DND-41 (cell line): ENCODE measurements around the gene CFAP100.

Experiments
- ATAC-seq: fragments of 200-7000 bp; cut with Tn5 transposase; 3 replicates; pipeline ENCODE4 v1.9.1; 2021; ENCODE audit warnings: low read depth; ENCODE audit not compliant: insufficient read depth
- DNase-seq: peaks from one replicate; pipeline ENCODE4 v3.0.0-alpha.2; 2020
- H2AFZ ChIP-seq: 2 replicates; pipeline ENCODE4 v1.6.0; 2012; ENCODE audit warnings: low read depth, low read length
- H3K27ac ChIP-seq: 2 replicates; pipeline ENCODE4 v1.5.1; 2012; ENCODE audit warnings: low read length, inconsistent platforms
- H3K27me3 ChIP-seq: fragments of 200-600 bp; sonication (generic); 2 replicates; pipeline ENCODE4 v1.6.0; 2012; ENCODE audit warnings: low read length, mild to moderate bottlenecking, inconsistent platforms; ENCODE audit not compliant: insufficient read depth, poor library complexity
- H3K36me3 ChIP-seq: 2 replicates; pipeline ENCODE4 v1.5.1; 2012; ENCODE audit warnings: low read length, inconsistent platforms; ENCODE audit not compliant: insufficient read depth
- H3K4me1 ChIP-seq: 2 replicates; pipeline ENCODE4 v1.5.1; 2012; ENCODE audit warnings: mild to moderate bottlenecking, low read length; ENCODE audit not compliant: insufficient read depth
- H3K4me2 ChIP-seq: 2 replicates; pipeline ENCODE4 v1.6.0; 2012; ENCODE audit warnings: mild to moderate bottlenecking, moderate library complexity, low read length, inconsistent platforms; ENCODE audit not compliant: insufficient read depth
- H3K4me3 ChIP-seq, 2 experiments: fragments of 200-600 bp in 1 of 2; shearing (Covaris generic) in 1 of 2; 2 replicates each; pipeline ENCODE4 v1.5.1; 2012 to 2016; ENCODE audit warnings: inconsistent platforms in 2 of 2, low read length in 2 of 2, mild to moderate bottlenecking in 2 of 2, low read depth in 1 of 2, moderate library complexity in 1 of 2
- H3K79me2 ChIP-seq: 2 replicates; pipeline ENCODE4 v1.6.0; 2012; ENCODE audit warnings: low read length, inconsistent platforms; ENCODE audit not compliant: insufficient read depth
- H3K9ac ChIP-seq: 2 replicates; pipeline ENCODE4 v1.6.0; 2012; ENCODE audit warnings: low read depth, mild to moderate bottlenecking, inconsistent platforms, low read length, moderate library complexity
- H3K9me3 ChIP-seq: 2 replicates; pipeline ENCODE4 v1.5.1; 2012; ENCODE audit warnings: low read length, moderate library complexity, mild to moderate bottlenecking, inconsistent platforms; ENCODE audit not compliant: insufficient read depth, severe bottlenecking
- H4K20me1 ChIP-seq: 2 replicates; pipeline ENCODE4 v1.6.0; 2012; ENCODE audit warnings: low read length; ENCODE audit not compliant: insufficient read depth
- EZH2 ChIP-seq: IDR thresholded peaks from 3 replicates; pipeline ENCODE4 v1.6.1; 2012; ENCODE audit warnings: borderline replicate concordance, low read depth, mild to moderate bottlenecking, moderate library complexity, low read length, inconsistent platforms; ENCODE audit not compliant: severe bottlenecking
- TF ChIP-seq, protein P1 (sequence below): IDR thresholded peaks from 2 replicates; pipeline ENCODE4 v1.5.1; 2012; ENCODE audit warnings: borderline replicate concordance, low read length, moderate library complexity, mild to moderate bottlenecking; ENCODE audit not compliant: poor library complexity, severe bottlenecking; ENCODE audit errors: extremely low read depth

The CFAP100 gene

DNA sequence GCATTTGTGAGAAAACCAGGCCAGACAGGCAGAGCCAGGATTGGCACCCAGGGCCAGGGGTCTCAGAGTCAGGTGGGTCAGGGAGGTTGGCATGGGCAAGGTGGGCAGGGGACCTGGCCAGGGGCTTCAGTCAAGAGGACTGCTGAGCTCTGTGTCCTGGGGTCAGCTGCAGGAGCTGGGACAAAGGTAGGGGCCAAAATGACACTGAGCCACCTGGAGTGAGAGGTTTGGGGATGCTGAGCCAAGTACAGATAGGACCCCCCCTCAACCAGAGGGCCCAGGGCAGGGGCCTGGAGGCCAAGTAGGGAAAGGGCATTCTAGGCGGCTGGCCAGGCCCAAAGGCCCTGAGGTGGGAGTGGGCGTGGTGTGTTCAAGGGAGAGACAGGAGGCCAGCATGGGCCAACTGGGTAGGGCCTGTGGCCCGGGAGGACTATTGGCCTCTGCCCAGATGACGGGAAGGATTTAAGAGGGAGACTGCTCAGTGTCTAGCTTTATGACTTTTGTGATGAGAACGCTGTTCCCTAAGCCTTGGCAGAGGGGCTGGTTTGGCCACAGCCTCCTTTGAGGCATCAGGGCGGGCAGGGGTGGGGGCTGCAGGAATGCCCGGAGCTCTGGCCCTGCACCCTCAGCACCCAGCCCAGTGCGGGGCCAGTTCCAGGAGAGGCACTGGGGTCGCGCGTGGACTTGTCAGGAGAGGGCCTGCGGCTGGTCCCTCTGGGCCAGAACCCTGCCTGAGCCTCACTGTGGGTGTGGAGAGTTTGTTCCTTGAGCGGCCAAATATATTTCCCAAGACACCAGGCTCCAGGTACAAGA is 3.1 kb downstream of the CFAP100 start:
- Histone ChIP-seq H3K4me2 (no peak overlapping the region), H3K4me1 (no peaks in the 10 kb centered on the region), H3K27ac (no peak overlapping the region), H2AFZ (no peak overlapping the region), H3K79me2 (no peaks in the 10 kb centered on the region), H3K9me3 (no peaks in the 10 kb centered on the region), H3K4me3 (no peak overlapping the region), H4K20me1 (no peaks in the 10 kb centered on the region), H3K9ac (no peak overlapping the region), H3K27me3 (peaks cover 10% of the 10 kb centered on the region), H3K36me3 (no peaks in the 10 kb centered on the region)
- no peak for ATAC-seq
- no peak for DNase-seq
- no peak for TF ChIP-seq EZH2
- TF ChIP-seq, protein P1, sequence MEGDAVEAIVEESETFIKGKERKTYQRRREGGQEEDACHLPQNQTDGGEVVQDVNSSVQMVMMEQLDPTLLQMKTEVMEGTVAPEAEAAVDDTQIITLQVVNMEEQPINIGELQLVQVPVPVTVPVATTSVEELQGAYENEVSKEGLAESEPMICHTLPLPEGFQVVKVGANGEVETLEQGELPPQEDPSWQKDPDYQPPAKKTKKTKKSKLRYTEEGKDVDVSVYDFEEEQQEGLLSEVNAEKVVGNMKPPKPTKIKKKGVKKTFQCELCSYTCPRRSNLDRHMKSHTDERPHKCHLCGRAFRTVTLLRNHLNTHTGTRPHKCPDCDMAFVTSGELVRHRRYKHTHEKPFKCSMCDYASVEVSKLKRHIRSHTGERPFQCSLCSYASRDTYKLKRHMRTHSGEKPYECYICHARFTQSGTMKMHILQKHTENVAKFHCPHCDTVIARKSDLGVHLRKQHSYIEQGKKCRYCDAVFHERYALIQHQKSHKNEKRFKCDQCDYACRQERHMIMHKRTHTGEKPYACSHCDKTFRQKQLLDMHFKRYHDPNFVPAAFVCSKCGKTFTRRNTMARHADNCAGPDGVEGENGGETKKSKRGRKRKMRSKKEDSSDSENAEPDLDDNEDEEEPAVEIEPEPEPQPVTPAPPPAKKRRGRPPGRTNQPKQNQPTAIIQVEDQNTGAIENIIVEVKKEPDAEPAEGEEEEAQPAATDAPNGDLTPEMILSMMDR, result no peak

DNA sequence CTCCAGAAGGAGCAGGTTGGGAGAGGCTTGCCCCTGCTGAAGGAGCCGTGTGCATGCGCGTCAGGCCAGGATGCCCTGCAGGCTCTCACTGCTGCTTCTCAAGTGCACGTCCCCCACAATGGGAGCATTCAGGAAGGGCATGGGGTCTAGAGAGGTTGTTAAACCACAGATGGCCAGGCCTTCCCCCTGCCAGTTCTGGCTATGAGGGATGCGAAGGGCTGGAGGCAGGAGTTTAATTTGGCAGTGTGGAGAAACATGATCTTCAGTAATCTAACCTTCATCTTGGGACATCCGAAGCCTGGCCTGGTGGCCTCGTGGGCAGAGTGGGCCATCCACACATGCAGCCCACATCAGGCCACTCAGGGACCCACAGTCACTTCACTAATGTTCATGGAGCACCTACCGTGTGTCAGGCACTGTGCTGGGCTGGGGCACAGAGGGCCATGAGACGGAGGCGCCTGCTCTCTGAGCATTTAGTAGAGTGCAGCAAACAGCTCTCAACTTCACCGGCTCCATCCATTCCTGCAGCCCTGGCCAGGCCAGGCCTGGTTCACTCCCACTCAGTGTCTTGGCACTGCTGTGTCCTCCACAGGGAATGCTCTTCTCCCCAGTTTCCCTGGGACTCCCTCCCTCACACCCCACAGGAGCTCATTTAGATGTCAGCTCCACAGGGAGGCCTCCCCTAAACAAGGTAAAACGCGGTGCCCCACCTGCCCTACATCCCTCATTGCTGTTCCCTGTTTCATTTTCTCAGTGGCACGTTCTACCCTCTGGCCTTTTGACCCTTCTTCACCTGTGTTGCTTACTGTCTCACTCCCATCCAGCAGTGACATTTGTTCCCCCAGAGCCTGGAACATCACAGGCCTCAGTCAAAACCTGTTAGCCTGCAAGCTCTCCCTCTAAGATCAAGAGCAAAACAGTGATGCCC is 4.0 kb downstream of the CFAP100 start:
- Histone ChIP-seq H3K4me3 (no peak overlapping the region), H3K27me3 (peaks cover 6% of the 10 kb centered on the region), H3K9me3 (no peaks in the 10 kb centered on the region), H3K4me2 (no peak overlapping the region), H3K79me2 (no peaks in the 10 kb centered on the region), H3K9ac (no peak overlapping the region), H3K36me3 (no peaks in the 10 kb centered on the region), H2AFZ (no peak overlapping the region), H4K20me1 (no peaks in the 10 kb centered on the region), H3K4me1 (no peaks in the 10 kb centered on the region), H3K27ac (no peak overlapping the region)
- ATAC-seq (no peak), DNase-seq (no peak)
- TF ChIP-seq, protein P1, result no peak
- no peak for TF ChIP-seq EZH2

DNA sequence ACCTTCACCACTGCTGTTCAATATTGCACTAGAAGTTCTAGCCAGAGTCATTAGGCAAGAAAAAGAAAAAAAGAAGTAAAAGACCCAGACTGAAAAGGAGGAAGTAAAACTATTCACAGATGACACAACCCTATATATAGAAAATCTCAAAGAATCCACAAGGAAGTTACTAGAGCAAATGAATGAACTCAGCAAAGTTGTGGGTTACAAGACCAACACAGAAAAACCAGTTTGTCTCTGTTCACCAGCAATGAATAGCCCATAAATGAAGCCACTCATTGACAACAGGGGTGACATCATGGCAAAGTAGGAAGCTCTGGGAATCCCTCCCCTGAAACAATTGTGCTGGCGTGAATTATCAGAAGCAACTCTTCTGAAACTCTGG is 4.6 kb downstream of the CFAP100 start:
- H3K4me1 ChIP-seq, result no peaks in the 10 kb centered on the region
- no peak for ATAC-seq
- H3K4me3 ChIP-seq, result no peak overlapping the region
- H3K4me2 ChIP-seq, result no peak overlapping the region
- H3K9me3 ChIP-seq, result no peaks in the 10 kb centered on the region
- H3K9ac ChIP-seq, result no peak overlapping the region
- H2AFZ ChIP-seq, result no peak overlapping the region
- no peak for DNase-seq
- H3K36me3 ChIP-seq, result no peaks in the 10 kb centered on the region
- no peaks in the 10 kb centered on the region for H3K79me2 ChIP-seq
- TF ChIP-seq EZH2, result no peak
- TF ChIP-seq, protein P1, result no peak
- no peaks in the 10 kb centered on the region for H4K20me1 ChIP-seq
- H3K27me3 ChIP-seq, result no peaks in the 10 kb centered on the region
- H3K27ac ChIP-seq, result no peak overlapping the region
